Keratinocyte (primary cell): ENCODE measurements around the gene CHD2.

Source experiments
- EZH2 ChIP-seq: IDR thresholded peaks from one replicate; pipeline ENCODE4 v1.6.1; 2012; ENCODE audit warnings: inconsistent platforms, mild to moderate bottlenecking, low read length, moderate library complexity
- TF ChIP-seq, protein P1 (sequence below), 3 experiments: IDR thresholded peaks in 1 of 3; conservative IDR thresholded peaks in 1 of 3; optimal IDR thresholded peaks in 1 of 3; 2 replicates in 2 of 3; 3 replicates in 1 of 3; pipeline versions ENCODE3 to v1.5.1; 2011; ENCODE audit warnings: low read length in 3 of 3, mild to moderate bottlenecking in 3 of 3, moderate library complexity in 2 of 3, control low read depth in 1 of 3, inconsistent platforms in 1 of 3; ENCODE audit not compliant: insufficient read depth in 2 of 3; ENCODE audit errors: extremely low read depth in 1 of 3

DNA sequence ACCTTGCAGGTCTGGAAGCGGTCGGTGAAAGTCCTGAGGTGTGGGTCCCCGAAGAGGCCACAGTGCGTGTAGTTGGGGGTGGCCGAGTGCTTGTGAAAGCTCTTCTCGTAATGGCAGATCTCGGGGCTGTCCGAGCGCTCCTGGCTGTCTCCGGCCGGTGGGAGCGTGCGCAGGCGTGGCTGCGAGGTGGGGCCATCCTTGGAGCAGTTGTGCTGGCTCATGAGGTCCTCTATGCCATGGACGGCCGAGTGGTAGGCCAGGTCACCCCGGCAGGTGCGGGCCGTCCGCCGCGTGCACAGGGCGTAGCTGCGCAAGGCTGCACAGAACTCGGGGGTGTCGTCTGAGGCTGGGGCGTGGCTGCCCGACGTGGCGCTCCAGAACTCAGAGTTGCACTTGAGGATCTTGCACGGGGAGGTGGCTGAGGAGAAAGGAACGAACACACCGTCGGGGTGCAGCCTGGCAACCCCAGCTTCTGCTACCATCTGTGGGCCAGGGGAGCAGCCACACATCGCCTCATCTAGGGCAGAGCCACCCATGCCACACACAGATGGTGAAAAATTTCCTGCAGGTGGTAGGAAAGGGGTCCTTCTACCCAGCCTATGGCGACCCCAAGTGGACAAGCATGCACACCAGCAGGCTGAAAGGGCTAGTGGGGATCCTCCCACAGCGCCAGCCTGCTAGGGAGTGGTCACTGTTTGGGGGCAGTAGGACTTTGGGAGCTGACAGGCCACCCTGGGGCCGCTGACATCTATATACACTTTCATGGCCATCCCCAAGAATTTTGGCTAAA is 152.2 kb downstream of the CHD2 start:
- TF ChIP-seq, protein P1, sequence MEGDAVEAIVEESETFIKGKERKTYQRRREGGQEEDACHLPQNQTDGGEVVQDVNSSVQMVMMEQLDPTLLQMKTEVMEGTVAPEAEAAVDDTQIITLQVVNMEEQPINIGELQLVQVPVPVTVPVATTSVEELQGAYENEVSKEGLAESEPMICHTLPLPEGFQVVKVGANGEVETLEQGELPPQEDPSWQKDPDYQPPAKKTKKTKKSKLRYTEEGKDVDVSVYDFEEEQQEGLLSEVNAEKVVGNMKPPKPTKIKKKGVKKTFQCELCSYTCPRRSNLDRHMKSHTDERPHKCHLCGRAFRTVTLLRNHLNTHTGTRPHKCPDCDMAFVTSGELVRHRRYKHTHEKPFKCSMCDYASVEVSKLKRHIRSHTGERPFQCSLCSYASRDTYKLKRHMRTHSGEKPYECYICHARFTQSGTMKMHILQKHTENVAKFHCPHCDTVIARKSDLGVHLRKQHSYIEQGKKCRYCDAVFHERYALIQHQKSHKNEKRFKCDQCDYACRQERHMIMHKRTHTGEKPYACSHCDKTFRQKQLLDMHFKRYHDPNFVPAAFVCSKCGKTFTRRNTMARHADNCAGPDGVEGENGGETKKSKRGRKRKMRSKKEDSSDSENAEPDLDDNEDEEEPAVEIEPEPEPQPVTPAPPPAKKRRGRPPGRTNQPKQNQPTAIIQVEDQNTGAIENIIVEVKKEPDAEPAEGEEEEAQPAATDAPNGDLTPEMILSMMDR (optimal IDR thresholded peaks at IDR 0.05 in 1 of 3, IDR thresholded peaks at IDR 0.05 in 1 of 3, conservative IDR thresholded peaks at IDR 0.05 in 1 of 3; ENCODE audit: extremely low read depth in 1 of 3, insufficient read depth in 2 of 3, low read length in 3 of 3) = peak in 2 of 3 experiments; percentile 14 to 43
- TF ChIP-seq EZH2 = no peak
